Renal cortex interstitium (tissue), 11 donors: ENCODE results near the gene TREML4. TPM values are rescaled to one million over a fixed set of nuclear protein-coding genes. Genes with fewer than 3 reads are reported as not detected.
A peak's percentile ranks its signal among the peaks of the same experiment; 100 is the strongest.

Experiments used
- DNase-seq, 11 donors: peaks; one replicate each; pipeline ENCODE4 v3.0.0-alpha.2; 2013; ENCODE audit warnings: low read depth in 9 of 11, low spot score in 4 of 11; ENCODE audit errors: extremely low read depth in 1 of 11
- polyA plus RNA-seq, 3 donors: library from polyadenylated mRNA; unstranded; fragments of 120-200 nt; gene quantifications; one replicate each; pipeline ENCODE4 v1.2.1, GENCODE V29; 2013; ENCODE audit not compliant: insufficient read length in 3 of 3

The TREML4 gene
- polyA plus RNA-seq, 3 donors = not detected

DNA sequence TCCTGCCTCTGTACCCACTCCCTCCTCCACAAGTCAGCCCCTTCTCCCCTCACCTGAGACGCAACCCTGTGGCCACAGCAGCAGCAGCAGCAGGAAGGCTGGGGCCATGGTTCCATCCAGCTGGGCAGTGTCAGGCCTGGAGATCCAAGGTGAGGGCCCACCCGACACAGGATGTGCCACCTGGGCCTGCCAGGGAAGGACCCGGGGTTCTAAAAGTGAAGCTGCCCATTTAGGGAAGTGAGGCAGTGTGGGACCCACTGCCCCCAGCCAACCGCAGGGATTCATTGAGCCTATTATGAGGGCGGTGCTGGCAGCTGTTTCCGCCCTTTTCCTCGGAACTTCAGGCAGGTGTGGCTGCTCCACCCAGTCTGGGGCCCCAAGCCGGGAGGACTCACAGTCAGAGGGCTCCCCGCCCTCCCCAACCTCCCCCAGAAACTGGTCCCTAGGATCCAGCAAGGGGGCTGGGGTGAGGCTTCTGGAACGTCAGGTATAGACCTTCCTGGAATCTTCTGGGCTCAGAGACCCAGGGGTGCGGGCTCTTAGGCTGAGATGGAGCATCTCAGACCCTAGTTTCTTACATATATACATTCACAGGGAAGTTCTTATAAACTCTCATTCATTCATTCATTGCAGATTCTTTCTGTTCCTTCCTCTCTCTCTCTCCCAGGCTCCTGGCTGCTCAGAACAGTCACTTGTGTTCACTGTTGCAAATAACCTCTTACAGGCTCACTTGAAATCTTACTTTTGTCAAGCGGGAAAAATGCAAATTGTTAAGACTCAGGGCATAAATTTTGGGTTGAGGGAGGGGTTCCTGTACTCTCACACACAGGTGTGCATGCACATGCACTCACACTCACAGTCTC is 27.0 kb upstream of the TREML4 start, which contains the start of gene TREML2:
TSS of gene TREML2 (minus strand) at position 249 of the 863 bp plus-strand sequence. CDS start at position 108, 141 bp downstream.
- DNase-seq = no peak

DNA sequence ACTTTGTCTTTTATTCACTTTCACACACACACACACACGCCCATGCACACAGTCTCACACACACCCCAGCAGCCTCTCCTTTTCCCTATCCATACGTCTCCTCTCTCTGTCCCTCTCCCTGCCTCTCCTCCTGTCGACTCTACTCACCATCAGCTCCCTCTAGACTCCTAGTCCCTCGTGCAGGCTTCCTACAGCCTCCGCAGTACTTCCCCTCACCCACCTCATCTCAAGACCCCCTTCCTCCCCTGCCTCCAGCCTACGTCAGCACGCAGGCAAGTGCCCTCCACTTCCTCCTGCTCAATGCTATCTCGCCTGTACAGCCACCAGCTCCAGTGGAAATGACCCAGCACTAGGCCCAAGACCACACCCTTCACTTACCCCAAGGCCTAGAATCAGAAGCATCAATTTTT is 26.4 kb upstream of the TREML4 start:
- DNase-seq = no peak

DNA sequence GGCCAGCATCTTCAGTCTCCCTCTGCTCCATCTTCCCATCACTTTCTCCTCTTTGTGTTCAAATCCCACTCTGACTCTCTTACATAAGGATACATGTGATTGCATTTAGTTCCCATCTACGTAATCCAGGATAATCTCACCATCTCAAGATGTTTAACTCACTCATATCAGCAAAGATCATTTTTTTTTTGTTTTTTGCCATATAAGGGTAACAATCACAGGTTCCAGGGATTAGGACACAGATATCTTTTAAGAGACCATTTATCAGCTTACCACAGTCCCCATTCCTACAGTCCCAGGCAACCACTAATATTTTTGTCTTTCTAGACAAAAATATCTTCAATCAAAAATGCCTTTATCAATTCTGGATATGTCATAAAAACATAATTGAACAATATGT is 24.0 kb upstream of the TREML4 start:
- DNase-seq = no peak

- no peak for DNase-seq
Observed at GRCh38 chr6:41208439-41209106, 19.6 kb upstream of the TREML4 start.

DNA sequence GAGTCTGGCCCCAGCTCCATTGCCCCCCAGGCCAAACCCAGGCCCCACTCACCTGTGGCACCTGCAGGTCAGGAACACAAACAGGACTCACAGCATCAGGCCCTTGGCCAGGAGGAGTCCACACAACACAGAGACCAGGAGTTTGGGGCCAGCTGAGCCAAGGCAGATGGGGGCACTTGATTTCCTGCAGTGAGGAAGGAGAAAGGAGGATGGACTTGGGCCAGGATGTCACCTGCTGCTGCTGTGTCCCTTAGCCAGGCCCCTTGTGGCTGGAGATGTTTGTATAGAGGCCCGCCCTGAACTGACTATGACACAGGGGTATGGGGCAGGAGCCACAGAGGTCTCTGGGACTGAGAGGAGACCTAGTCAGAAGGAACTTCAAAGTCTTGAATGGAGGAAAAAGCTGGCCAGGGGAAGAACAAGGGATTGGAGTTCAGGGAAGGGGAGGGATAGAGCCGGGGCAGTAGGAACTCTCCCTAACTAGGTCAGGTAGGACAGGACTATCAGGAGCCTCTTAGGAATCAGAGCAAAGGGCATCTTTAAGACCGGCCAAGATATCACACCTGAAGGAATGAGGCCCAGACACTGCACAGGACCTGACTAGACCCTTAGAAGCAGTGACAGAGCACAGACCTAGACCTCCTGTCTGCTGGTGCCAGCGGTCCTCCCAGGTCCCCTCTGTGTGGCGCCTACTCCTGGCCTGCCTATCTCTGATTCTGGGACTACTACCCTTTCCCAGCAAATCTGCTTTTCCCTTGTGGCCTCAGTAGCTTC is 18.4 kb upstream of the TREML4 start:
- DNase-seq = no peak

DNA sequence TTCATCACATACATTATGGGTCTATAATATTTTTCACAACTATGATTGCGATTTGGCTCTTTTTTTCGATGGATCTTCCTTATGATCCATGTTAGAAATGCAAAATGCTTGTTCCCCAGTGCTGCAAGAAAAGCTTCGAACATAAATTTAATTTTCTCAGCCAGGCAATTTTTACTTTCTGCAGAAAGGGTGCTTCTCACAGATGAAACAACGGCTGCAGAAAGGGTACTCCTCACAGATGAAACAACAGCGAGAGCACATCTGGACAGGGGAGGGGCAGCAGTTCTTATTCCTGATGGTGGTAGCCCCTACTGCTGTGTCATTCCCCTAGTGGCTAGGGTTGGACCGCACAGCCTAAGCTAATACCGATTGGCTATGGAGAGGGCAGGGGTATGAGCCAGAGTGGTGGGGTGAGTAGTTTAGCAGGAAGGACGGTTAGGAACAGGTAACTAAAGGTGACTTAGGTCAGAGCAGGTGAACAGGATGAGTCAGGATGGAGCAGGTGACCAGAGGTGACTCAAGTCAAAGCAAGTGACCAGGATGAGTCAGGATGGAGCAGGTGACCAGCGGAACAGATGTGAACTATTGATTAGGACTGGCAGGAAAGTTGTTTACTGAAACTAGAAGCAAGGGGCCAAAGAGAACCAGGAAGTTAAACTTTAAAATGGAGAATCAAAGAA is 13.4 kb upstream of the TREML4 start:
- DNase-seq = no peak

DNA sequence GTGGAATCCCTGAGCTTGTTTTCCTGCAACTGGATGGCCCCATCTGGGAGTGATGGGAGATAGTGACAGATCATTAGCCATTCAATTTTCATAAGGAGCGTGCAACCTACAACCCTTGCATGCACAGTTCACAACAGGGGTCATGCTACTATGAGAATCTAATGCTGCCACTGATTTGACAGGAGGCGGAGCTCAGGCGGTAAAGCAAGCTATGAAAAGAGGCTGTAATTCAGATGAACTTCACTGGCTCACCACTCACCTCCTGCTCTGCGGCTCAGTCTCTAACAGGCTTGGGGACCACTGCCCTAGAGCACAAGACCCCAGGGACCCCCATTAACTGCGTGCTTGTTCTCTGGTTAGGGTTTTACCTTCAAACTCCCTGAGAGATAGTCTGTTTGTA is 12.4 kb upstream of the TREML4 start:
- no peak for DNase-seq

GRCh38 chr6:41216616-41217015 is 11.5 kb upstream of the TREML4 start:
- DNase-seq = no peak

DNA sequence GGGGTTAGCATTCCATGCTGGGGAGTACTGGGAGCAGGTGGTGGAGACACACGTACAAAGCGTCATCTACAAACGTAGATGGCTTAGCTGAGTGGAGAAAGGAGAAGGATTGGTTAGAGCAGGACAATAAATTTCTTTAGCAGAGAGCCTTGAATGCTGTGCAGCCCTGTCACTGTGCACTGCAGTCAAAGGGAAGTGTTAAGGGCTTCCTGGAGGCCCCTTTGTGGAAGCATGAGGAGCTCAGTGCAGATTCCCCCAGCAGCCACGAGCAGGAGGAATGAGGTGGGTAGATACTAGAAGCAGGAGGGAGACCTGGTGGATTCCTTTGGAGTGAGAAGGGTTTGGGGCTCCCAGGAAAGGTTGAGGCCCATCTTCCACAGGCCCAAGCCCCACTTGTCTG is 6.1 kb upstream of the TREML4 start:
- DNase-seq = no peak

DNA sequence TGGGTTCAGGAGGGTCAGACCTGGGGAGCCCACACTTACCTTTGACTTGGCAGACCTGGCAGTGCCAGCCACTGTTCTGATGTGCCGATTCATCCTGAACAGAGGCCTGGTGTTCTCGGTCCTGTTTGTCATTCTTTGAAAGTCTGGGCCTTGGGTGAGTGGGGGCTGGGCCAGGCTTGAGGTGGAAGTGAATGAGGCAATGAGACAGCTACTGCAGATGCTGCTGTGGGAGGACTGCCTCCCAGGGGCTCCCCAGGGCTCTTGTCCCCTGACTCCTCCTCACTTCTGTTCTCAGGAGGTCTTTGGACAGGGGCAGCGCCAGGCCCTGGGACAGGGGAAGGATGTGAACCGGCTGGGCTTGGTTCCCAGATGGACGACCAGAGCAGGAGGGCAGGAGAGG is 5.6 kb upstream of the TREML4 start:
- DNase-seq = no peak

DNA sequence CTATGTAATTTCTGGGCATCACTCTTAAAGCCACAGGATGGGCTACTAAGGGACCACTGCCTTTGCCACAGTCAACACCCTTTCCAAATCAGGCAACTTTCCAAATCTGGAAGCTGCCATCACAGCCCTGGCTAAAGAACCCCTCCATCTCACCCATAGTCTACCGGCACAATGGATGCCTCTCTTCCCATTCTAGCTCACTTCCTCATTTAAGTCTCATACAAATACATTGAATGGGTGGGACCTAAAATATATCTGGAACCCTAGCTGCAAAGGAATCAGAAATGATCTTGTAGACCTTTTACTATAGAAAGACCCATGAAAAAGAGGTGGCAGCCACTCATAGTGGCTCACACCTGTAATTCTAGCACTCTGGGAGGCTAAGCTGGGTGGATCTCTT is 3.3 kb upstream of the TREML4 start:
- DNase-seq = no peak

GRCh38 chr6:41226752-41227151 is 1.4 kb upstream of the TREML4 start:
- peak in 9 of 11 donors; percentile 4 to 48 (median 17) for DNase-seq

DNA sequence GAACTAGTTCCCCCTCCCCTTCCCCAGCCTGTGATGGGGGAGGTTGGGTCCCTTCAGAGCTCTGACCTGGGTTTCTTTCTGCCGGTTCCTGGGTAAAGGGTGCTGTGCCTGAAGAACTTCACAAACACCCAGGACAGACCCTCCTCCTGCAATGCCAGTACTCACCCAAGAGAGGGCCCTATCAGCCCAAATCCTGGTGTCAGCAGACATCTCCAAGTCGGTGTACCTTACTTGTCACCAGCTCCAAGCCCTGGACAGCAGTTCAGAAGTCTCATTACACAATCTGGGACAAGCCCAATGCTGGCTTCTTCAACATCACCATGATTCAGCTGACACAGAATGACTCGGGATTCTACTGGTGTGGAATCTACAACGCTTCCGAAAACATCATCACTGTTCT is 467 bp downstream of the TREML4 start:
- DNase-seq = no peak

GRCh38 chr6:41229721-41230120 is 1.6 kb downstream of the TREML4 start:
- no peak for DNase-seq

DNA sequence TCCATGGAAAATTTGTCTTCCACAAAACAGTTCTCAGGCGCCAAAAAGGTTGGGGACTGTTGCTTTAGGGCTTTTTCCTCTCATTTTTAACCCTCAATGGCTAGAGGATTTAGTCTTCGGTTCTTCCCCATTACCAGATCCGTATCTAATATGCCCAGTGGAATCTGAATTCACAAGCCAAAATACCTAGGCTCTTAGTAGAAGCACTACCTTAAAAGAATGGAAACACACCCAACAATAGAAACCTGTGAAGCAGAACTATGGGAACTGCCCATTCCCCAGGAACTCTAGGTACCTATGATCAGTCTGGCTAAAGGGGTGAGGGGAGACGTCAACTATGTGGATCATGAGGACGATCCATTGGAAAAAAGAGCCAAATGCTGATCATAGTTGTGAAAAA is 3.1 kb downstream of the TREML4 start:
- DNase-seq = no peak

- no peak for DNase-seq
Observed at GRCh38 chr6:41232667-41233066, 4.5 kb downstream of the TREML4 start.

DNA sequence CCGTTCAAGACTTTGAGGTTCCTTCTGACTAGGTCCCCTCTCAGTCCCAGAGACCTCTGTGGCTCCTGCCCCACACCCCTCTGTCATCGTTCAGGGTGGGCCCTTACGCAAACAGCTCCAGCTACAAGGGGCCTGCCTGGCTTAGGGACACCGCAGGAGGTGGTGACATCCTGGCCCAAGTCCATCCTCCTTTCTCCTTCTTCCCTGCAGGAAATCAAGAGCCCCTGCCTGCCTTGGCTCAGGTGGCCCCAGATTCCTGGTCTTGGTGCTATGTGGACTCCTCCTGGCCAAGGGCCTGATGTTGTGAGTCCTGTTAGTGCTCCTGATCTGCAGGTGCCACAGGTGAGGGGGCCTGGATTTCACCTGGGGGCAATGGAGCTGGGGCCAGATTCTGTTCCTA is 8.1 kb downstream of the TREML4 start:
- no peak for DNase-seq

DNA sequence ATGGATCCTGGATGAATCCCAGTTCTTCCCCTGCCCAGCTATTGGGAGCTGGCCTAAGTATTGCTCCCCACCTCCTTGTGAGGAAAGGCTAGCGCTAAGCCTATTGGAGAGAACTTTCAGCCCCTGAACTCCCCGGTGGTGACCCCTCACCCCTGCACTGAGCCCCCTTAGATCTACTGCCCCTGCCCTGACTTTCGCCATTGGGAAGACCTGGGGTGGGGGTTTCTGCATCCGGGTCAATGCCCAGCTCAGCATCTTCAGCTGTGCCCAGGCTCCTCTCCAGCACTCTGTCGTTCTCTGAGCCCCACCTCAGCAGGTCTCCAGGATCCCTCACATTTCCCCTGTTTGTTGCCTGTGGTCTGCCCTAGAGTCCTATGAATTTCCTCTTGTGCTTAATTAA is 9.0 kb downstream of the TREML4 start:
- DNase-seq = no peak

DNA sequence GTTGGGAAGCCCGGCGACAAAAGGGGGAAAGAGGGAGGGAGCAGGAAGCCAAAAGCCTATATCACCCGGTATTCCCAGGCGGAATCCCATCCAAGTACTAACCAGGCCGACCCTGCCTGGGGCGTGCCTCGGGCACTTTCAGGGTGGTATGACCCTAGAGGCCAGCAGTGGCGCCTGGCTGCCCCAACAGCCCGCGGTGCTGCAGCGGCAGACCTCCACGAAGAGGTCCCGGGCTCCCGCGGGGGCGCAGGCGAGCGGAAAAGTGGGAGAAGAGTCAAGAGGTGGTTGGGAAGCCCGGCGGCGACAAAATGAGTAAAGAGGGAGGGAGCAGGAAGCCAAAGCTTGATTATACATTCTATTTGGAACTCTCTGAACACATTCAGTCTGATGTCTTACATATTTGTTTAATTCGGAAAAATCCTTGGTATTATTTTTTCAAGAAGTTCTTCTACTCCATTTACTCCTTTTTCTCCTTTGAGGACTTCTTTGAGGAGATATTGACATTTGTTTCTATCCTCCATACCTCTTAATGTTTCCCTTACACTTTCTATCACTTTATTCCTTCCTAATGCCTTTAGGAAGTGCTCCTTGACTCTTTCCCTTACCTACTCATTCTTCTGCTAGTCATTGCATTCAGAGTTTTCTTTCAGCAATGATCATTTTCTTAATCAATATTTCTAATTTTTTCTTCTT is 11.5 kb downstream of the TREML4 start:
- no peak for DNase-seq
